Epidermal melanocyte (primary cell): ENCODE measurements around the gene MNAT1.
"Not testable (repeated sequence)": the region's sequence is repeated elsewhere in the genome, so short reads cannot be mapped to it uniquely, and the experiment has no call there.

Experiments
- DNase-seq: peaks from one replicate; pipeline ENCODE4 v3.0.0; 2011; ENCODE audit warnings: low spot score; ENCODE audit not compliant: insufficient read length

The MNAT1 gene

GRCh38 chr14:60734465-60735242, at the start of gene MNAT1:
TSS of gene MNAT1 (plus strand) at chr14:60734761. CDS start at chr14:60734863, 102 bp downstream.
- no peak for DNase-seq

GRCh38 chr14:60686865-60687264, 47.7 kb upstream of the MNAT1 start:
- no peak for DNase-seq

GRCh38 chr14:60691383-60692113, 43.0 kb upstream of the MNAT1 start:
- DNase-seq = no peak

- DNase-seq = no peak
Measured at GRCh38 chr14:60695327-60695726, 39.2 kb upstream of the MNAT1 start.

- no peak for DNase-seq
Measured at GRCh38 chr14:60700598-60700997, 34.0 kb upstream of the MNAT1 start.

- DNase-seq = no peak
Measured at GRCh38 chr14:60705100-60705499, 29.5 kb upstream of the MNAT1 start.

- DNase-seq = no peak
Measured at GRCh38 chr14:60707858-60708257, 26.7 kb upstream of the MNAT1 start.

- no peak for DNase-seq
Measured at GRCh38 chr14:60710494-60710893, 24.1 kb upstream of the MNAT1 start.

- DNase-seq = no peak
Measured at GRCh38 chr14:60713513-60713912, 21.0 kb upstream of the MNAT1 start.

GRCh38 chr14:60720391-60720790, 14.2 kb upstream of the MNAT1 start:
- no peak for DNase-seq

GRCh38 chr14:60720962-60721325, 13.6 kb upstream of the MNAT1 start:
- DNase-seq = no peak

- no peak for DNase-seq
Measured at GRCh38 chr14:60721326-60722106, 13.0 kb upstream of the MNAT1 start.

GRCh38 chr14:60722107-60722356, 12.5 kb upstream of the MNAT1 start:
- no peak for DNase-seq

- DNase-seq = no peak
Measured at GRCh38 chr14:60722357-60723115, 12.0 kb upstream of the MNAT1 start.

- DNase-seq = no peak
Measured at GRCh38 chr14:60723116-60723906, 11.2 kb upstream of the MNAT1 start.

GRCh38 chr14:60723907-60724618, 10.5 kb upstream of the MNAT1 start, which contains the start of gene SIX4:
TSS of gene SIX4 (minus strand) at chr14:60724351. CDS start at chr14:60724074, 277 bp downstream.
- DNase-seq = peak; percentile 49

- not testable (repeated sequence) for DNase-seq
Measured at GRCh38 chr14:60731291-60731690, 3.3 kb upstream of the MNAT1 start.

GRCh38 chr14:60732840-60733483, 1.6 kb upstream of the MNAT1 start:
- DNase-seq = no peak

- no peak for DNase-seq
Measured at GRCh38 chr14:60735416-60735815, 855 bp downstream of the MNAT1 start.

GRCh38 chr14:60736494-60736893, 1.9 kb downstream of the MNAT1 start:
- peak; percentile 15 for DNase-seq
